ENCODE measurements around the gene MAB21L3. TPM values are rescaled to one million over a fixed set of nuclear protein-coding genes. Genes with fewer than 3 reads are reported as not detected.

The MAB21L3 gene
- total RNA-seq, 1 experiment from 2014 or later = not detected

GRCh38 chr1:116147972-116148371, 36.8 kb downstream of the MAB21L3 start:
- no peak overlapping the region for H2AFZ ChIP-seq (ENCODE audit: low read length)

More at GRCh38 chr1:116147972-116148371, 36.8 kb downstream of the MAB21L3 start:
- Histone ChIP-seq H3K4me2 (ENCODE audit: insufficient read depth, insufficient read length, low read length) (no peak overlapping the region), H4K20me1 (ENCODE audit: control insufficient read depth, insufficient read depth, insufficient read length) (no peaks in the 10 kb centered on the region), H3K9me3 (ENCODE audit: control insufficient read depth, low read depth, low read length) (no peaks in the 10 kb centered on the region), H4K8ac (replicated peaks; ENCODE audit: insufficient read length, low read depth, low read length) (no peak overlapping the region), H3K23me2 (ENCODE audit: insufficient read length, low read depth, low read length, poor library complexity, severe bottlenecking) (peaks cover 4% of the 10 kb centered on the region), H2BK5ac (ENCODE audit: insufficient read length, low read length) (no peak overlapping the region), H2BK15ac (ENCODE audit: low read depth, low read length) (no peak overlapping the region), H4K5ac (ENCODE audit: insufficient read length, low read depth, low read length) (no peak overlapping the region), H3K9ac (ENCODE audit: extremely low read depth, insufficient read length, low read length) (no peak overlapping the region), H3K79me1 (ENCODE audit: insufficient read depth, low read depth, low read length, poor library complexity, severe bottlenecking) (no peaks in the 10 kb centered on the region), H3K4me1 (ENCODE audit: insufficient read depth, low read length) (no peaks in the 10 kb centered on the region), H2BK20ac (ENCODE audit: low read depth, low read length, poor library complexity, severe bottlenecking) (no peak overlapping the region), H3K56ac (ENCODE audit: insufficient read length, low read depth, low read length) (no peak overlapping the region), H3T11ph (ENCODE audit: low read length) (no peak overlapping the region), H2BK12ac (ENCODE audit: insufficient read length, low read depth, low read length) (no peak overlapping the region), H3K4ac (ENCODE audit: low read depth, low read length) (no peak overlapping the region), H3K14ac (ENCODE audit: insufficient read depth, low read length) (no peak overlapping the region), H3K27ac (ENCODE audit: insufficient read length, low read depth, low read length) (no peak overlapping the region), H2AK5ac (ENCODE audit: insufficient read length, low read length) (no peak overlapping the region), H4K91ac (ENCODE audit: insufficient read length, low read depth, low read length) (no peak overlapping the region), H3K23ac (ENCODE audit: insufficient read length, low read depth, low read length) (no peak overlapping the region), H2BK120ac (ENCODE audit: low read depth, low read length, poor library complexity, severe bottlenecking) (no peak overlapping the region), H3K79me2 (ENCODE audit: insufficient read depth, low read length) (no peaks in the 10 kb centered on the region), H3K18ac (ENCODE audit: insufficient read length, low read depth, low read length) (no peak overlapping the region), H3K27me3 (ENCODE audit: insufficient read depth, low read length) (no peaks in the 10 kb centered on the region)
- no peak overlapping the region for H3K4me3 Mint-ChIP-seq
- peaks cover 11% of the 10 kb centered on the region for H3K27me3 Mint-ChIP-seq (ENCODE audit: low read depth)
- H3K4me1 Mint-ChIP-seq = peaks cover 8 to 10% of the 10 kb centered on the region in 2 experiments
- no CpG with 5 or more reads among the region's 4 CpGs for WGBS (ENCODE audit: extremely low coverage, insufficient read length, low lambda C conversion rate)
- peaks cover 2 to 28% (median 16%) of the 10 kb centered on the region in 3 experiments; a peak in 6 of 7 replicates for H3K36me3 Mint-ChIP-seq (ENCODE audit: insufficient read depth in 1 of 3, low read depth in 3 of 3)
- no peak for DNase-seq
- no peak overlapping the region; a peak in 1 of 7 replicates for H3K27ac Mint-ChIP-seq
- H3K9me3 Mint-ChIP-seq = peaks cover 26 to 28% of the 10 kb centered on the region in 2 experiments
- TF ChIP-seq, protein P1, sequence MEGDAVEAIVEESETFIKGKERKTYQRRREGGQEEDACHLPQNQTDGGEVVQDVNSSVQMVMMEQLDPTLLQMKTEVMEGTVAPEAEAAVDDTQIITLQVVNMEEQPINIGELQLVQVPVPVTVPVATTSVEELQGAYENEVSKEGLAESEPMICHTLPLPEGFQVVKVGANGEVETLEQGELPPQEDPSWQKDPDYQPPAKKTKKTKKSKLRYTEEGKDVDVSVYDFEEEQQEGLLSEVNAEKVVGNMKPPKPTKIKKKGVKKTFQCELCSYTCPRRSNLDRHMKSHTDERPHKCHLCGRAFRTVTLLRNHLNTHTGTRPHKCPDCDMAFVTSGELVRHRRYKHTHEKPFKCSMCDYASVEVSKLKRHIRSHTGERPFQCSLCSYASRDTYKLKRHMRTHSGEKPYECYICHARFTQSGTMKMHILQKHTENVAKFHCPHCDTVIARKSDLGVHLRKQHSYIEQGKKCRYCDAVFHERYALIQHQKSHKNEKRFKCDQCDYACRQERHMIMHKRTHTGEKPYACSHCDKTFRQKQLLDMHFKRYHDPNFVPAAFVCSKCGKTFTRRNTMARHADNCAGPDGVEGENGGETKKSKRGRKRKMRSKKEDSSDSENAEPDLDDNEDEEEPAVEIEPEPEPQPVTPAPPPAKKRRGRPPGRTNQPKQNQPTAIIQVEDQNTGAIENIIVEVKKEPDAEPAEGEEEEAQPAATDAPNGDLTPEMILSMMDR (conservative IDR thresholded peaks at IDR 0.05) = no peak
